ENCODE data around the gene ARID1B. TPM values are rescaled to one million over a fixed set of nuclear protein-coding genes. Genes with fewer than 3 reads are reported as not detected.

Gene ARID1B
- total RNA-seq, 1 experiment from 2014 or later = 35.6 TPM

DNA sequence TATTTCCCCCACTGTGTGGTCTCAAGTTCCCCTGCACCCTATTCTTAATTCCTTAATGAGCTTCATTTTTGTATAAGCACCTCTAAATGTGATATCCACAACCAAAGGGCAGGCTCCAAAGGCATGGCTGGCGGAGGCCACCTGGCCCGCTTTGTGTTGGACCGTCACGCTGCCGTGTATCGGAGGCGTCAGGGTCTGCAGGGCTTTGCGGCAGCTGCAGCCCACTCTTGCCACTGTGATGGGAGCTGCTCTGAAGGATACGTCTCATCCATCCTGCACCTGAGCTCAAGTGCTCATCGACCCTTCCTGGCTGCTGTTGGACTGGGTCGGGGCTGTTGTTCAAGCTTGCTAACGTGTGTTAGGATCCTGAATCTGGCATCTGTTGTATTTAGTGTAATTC lies 177.6 kb downstream of the ARID1B start:
- peaks cover 14 to 15% of the 10 kb centered on the region in 2 experiments for H3K4me1 ChIP-seq (ENCODE audit: control insufficient read depth in 1 of 2, insufficient read depth in 2 of 2, low read length in 2 of 2)
- no peaks in the 10 kb centered on the region for H3K36me3 ChIP-seq (ENCODE audit: control insufficient read depth in 1 of 2, insufficient read depth in 2 of 2, low read length in 2 of 2)
- intact Hi-C loops (cut with micrococcal nuclease) = no loop called here
- ChIA-PET POLR2A (no interaction called here), RAD21 (ENCODE audit: low non-redundant PET in 1 of 2, low total read pairs in 2 of 2, uncharacterized antibody in 2 of 2, unreplicated experiment in 2 of 2) (no interaction called here), CTCF (no interaction called here)
- no peak overlapping the region for H3K4me2 ChIP-seq (ENCODE audit: low read length)
- DNase-seq (ENCODE audit: low read depth, low spot score) (no peak), ATAC-seq (no peak)
- H2AFZ ChIP-seq (ENCODE audit: low read depth, low read length, poor library complexity, severe bottlenecking) = no peak overlapping the region
- no peaks in the 10 kb centered on the region for H3K9me3 ChIP-seq (ENCODE audit: control insufficient read depth in 1 of 2, insufficient read depth in 1 of 2, low read depth in 1 of 2, low read length in 2 of 2)
- no peak overlapping the region for H3K4me3 ChIP-seq (replicated peaks in 1 of 2; ENCODE audit: low read depth in 1 of 2, low read length in 2 of 2)
- no peak overlapping the region for H3K9ac ChIP-seq (ENCODE audit: low read length)
- no peak for TF ChIP-seq CEBPB (IDR thresholded peaks at IDR 0.05; ENCODE audit: low read depth)
- no peak for TF ChIP-seq TCF7L2 (IDR thresholded peaks at IDR 0.05; ENCODE audit: borderline replicate concordance, extremely low read depth, insufficient read depth, insufficient read length)
- no peak for TF ChIP-seq EGR1 (IDR thresholded peaks at IDR 0.05; ENCODE audit: low read depth)
- TF ChIP-seq ZFX (IDR thresholded peaks at IDR 0.05) = no peak
- no peak for TF ChIP-seq EZH2 (IDR thresholded peaks at IDR 0.05)
- TF ChIP-seq SRF (IDR thresholded peaks at IDR 0.05; ENCODE audit: low read depth) = no peak
- TF ChIP-seq SP1 (IDR thresholded peaks at IDR 0.05; ENCODE audit: low read depth) = no peak
- TF ChIP-seq, protein P1, sequence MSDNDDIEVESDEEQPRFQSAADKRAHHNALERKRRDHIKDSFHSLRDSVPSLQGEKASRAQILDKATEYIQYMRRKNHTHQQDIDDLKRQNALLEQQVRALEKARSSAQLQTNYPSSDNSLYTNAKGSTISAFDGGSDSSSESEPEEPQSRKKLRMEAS (IDR thresholded peaks at IDR 0.05) = no peak
- no peak for TF ChIP-seq RAD21 (IDR thresholded peaks at IDR 0.05; ENCODE audit: low read depth)
- TF ChIP-seq CBX3 (IDR thresholded peaks at IDR 0.05; ENCODE audit: low read depth) = no peak
- no TSS peak for BruUV-seq (replicated peaks)
- no peaks in the 10 kb centered on the region for H3K9me2 ChIP-seq (ENCODE audit: insufficient read depth)
- H3K27ac ChIP-seq (ENCODE audit: low read depth, low read length) = no peak overlapping the region
- H4K20me1 ChIP-seq (ENCODE audit: insufficient read depth) = no peaks in the 10 kb centered on the region
- H3K27me3 ChIP-seq (ENCODE audit: insufficient read depth, low read length) = no peaks in the 10 kb centered on the region
- H3K79me2 ChIP-seq (ENCODE audit: insufficient read depth, low read length) = peaks cover 30% of the 10 kb centered on the region

DNA sequence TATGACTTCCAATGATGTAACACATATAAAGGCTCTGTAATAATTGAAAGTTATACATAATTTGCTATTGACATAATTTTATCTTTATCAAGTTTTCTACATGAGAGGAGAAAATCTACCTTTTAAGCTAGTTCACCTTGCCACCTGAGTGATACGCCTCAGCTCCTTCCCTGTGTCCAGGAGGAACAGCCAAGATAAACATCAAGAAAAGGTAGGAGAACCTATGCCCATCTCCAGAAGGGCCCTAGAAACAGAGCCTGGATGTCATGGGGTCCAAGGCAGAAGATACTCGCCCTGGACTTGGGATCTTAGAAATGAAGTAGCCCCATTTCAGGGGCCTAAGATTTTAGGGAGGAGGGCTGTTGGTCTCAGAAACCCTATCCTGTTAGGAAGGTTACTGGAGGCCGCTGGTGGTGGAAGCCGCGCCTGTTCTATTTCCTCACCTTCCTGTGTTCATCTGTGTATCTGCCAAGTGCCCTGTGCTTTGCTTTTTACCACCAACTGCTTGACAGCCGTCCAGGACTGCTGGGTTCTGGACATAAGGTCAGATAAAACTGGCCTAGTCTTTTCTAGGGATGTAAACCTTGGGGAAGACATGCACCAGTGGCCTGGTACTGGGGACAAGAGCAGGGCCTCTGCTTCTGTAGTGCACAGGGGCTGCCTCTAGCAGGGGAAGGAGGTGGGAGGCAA lies 178.5 kb downstream of the ARID1B start:
- Histone ChIP-seq H3K27ac (ENCODE audit: low read depth, low read length) (no peak overlapping the region), H3K4me2 (ENCODE audit: low read length) (no peak overlapping the region), H3K36me3 (ENCODE audit: control insufficient read depth in 1 of 2, insufficient read depth in 2 of 2, low read length in 2 of 2) (no peaks in the 10 kb centered on the region), H4K20me1 (ENCODE audit: insufficient read depth) (no peaks in the 10 kb centered on the region), H2AFZ (ENCODE audit: low read depth, low read length, poor library complexity, severe bottlenecking) (no peak overlapping the region), H3K9ac (ENCODE audit: low read length) (no peak overlapping the region), H3K79me2 (ENCODE audit: insufficient read depth, low read length) (peaks cover 22% of the 10 kb centered on the region), H3K4me1 (ENCODE audit: control insufficient read depth in 1 of 2, insufficient read depth in 2 of 2, low read length in 2 of 2) (peaks cover 11 to 12% of the 10 kb centered on the region in 2 experiments), H3K27me3 (ENCODE audit: insufficient read depth, low read length) (no peaks in the 10 kb centered on the region), H3K9me3 (ENCODE audit: control insufficient read depth in 1 of 2, insufficient read depth in 1 of 2, low read depth in 1 of 2, low read length in 2 of 2) (no peaks in the 10 kb centered on the region), H3K4me3 (replicated peaks in 1 of 2; ENCODE audit: low read depth in 1 of 2, low read length in 2 of 2) (no peak overlapping the region), H3K9me2 (ENCODE audit: insufficient read depth) (no peaks in the 10 kb centered on the region)
- intact Hi-C loops (cut with micrococcal nuclease) = no loop called here
- DNase-seq (ENCODE audit: low read depth, low spot score) = no peak
- ChIA-PET RAD21 (ENCODE audit: low non-redundant PET in 1 of 2, low total read pairs in 2 of 2, uncharacterized antibody in 2 of 2, unreplicated experiment in 2 of 2) (no interaction called here), POLR2A (no interaction called here), CTCF (no interaction called here)
- BruUV-seq (replicated peaks) = no TSS peak
- ATAC-seq = no peak
- TF ChIP-seq SRF (IDR thresholded peaks at IDR 0.05; ENCODE audit: low read depth) (no peak), JUND (IDR thresholded peaks at IDR 0.05) (no peak), EZH2phosphoT487 (IDR thresholded peaks at IDR 0.05; ENCODE audit: borderline replicate concordance) (no peak), ZNF274 (IDR thresholded peaks at IDR 0.05; ENCODE audit: low read depth, low read length) (no peak), SP1 (IDR thresholded peaks at IDR 0.05; ENCODE audit: low read depth) (no peak), ELF1 (IDR thresholded peaks at IDR 0.05; ENCODE audit: borderline replicate concordance, low read depth) (no peak)
- TF ChIP-seq, protein P2, sequence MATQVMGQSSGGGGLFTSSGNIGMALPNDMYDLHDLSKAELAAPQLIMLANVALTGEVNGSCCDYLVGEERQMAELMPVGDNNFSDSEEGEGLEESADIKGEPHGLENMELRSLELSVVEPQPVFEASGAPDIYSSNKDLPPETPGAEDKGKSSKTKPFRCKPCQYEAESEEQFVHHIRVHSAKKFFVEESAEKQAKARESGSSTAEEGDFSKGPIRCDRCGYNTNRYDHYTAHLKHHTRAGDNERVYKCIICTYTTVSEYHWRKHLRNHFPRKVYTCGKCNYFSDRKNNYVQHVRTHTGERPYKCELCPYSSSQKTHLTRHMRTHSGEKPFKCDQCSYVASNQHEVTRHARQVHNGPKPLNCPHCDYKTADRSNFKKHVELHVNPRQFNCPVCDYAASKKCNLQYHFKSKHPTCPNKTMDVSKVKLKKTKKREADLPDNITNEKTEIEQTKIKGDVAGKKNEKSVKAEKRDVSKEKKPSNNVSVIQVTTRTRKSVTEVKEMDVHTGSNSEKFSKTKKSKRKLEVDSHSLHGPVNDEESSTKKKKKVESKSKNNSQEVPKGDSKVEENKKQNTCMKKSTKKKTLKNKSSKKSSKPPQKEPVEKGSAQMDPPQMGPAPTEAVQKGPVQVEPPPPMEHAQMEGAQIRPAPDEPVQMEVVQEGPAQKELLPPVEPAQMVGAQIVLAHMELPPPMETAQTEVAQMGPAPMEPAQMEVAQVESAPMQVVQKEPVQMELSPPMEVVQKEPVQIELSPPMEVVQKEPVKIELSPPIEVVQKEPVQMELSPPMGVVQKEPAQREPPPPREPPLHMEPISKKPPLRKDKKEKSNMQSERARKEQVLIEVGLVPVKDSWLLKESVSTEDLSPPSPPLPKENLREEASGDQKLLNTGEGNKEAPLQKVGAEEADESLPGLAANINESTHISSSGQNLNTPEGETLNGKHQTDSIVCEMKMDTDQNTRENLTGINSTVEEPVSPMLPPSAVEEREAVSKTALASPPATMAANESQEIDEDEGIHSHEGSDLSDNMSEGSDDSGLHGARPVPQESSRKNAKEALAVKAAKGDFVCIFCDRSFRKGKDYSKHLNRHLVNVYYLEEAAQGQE (IDR thresholded peaks at IDR 0.05; ENCODE audit: low read depth) = no peak
